ENCODE data around the gene GALNT2.

Gene GALNT2

DNA sequence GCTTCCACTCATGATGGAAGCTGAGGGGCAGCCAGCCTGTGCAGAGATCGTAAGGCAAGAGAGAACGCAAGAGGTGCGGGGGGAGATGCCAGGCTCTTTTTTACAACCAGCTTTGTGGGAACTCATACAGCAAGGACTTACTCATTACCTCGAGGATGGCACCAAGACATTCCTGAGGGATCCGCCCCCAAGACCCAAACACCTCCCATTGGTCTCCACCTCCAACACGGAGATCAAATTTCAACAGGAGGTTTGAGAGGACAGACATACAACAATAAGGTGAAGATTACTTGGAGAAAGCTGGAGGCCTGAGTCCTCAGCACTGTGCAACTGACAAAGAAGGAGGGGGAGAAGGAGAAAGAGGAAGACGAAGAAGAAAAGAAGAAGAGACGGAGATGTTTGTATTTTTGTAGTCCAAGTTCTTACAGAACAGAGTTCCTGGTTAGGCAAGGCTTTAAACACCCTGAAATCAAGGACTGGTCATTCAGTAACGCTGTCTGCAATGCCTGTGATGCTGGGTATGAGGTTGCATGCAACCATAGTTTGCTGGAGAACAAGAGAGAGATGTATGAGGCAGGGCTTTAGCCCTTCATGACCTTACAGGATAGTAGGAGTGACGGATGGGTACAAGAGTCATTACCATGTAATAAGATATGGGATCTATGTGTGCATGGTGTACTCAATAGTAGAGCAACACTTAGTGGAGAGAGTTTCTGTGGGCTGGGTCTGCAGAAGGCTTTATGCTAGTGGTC is 19.7 kb upstream of the GALNT2 start:
- H3K27me3 ChIP-seq = no peaks in the 10 kb centered on the region
- H3K27ac ChIP-seq = no peak overlapping the region
- H3K4me1 ChIP-seq (ENCODE audit: control insufficient read depth in 1 of 2, insufficient read depth in 1 of 2, low read depth in 1 of 2, low read length in 1 of 2) = no peaks in the 10 kb centered on the region
- H3K36me3 ChIP-seq = no peaks in the 10 kb centered on the region
- no peak overlapping the region for H3K4me3 ChIP-seq (ENCODE audit: low read depth in 1 of 2, low read length in 1 of 2)
- no peaks in the 10 kb centered on the region for H3K9me3 ChIP-seq
- TF ChIP-seq, protein P1, sequence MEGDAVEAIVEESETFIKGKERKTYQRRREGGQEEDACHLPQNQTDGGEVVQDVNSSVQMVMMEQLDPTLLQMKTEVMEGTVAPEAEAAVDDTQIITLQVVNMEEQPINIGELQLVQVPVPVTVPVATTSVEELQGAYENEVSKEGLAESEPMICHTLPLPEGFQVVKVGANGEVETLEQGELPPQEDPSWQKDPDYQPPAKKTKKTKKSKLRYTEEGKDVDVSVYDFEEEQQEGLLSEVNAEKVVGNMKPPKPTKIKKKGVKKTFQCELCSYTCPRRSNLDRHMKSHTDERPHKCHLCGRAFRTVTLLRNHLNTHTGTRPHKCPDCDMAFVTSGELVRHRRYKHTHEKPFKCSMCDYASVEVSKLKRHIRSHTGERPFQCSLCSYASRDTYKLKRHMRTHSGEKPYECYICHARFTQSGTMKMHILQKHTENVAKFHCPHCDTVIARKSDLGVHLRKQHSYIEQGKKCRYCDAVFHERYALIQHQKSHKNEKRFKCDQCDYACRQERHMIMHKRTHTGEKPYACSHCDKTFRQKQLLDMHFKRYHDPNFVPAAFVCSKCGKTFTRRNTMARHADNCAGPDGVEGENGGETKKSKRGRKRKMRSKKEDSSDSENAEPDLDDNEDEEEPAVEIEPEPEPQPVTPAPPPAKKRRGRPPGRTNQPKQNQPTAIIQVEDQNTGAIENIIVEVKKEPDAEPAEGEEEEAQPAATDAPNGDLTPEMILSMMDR (IDR thresholded peaks at IDR 0.05) = no peak

DNA sequence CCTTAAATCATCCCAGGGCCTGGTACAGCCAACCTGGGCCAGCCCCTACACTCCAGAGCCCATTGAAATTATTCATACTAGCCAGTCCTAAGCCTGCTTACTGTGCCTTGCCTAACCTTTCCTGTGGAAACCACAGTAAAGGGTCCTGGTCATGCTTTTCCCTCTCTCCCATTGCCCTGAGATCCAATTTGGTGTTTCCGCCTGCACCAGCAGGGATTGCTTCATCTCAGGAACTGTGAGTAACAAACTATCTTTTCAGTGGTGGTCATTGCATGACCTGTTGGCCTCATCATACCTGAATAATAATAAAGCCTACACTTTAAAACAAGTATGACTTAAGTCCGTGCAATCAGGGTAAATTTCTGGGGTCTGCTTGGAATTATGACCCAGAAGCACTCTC is 18.7 kb upstream of the GALNT2 start:
- no peak overlapping the region for H3K4me3 ChIP-seq (ENCODE audit: low read depth in 1 of 2, low read length in 1 of 2)
- no peaks in the 10 kb centered on the region for H3K27me3 ChIP-seq
- TF ChIP-seq, protein P1 (IDR thresholded peaks at IDR 0.05) = no peak
- no peaks in the 10 kb centered on the region for H3K9me3 ChIP-seq
- no peaks in the 10 kb centered on the region for H3K36me3 ChIP-seq
- no peak overlapping the region for H3K27ac ChIP-seq
- H3K4me1 ChIP-seq (ENCODE audit: control insufficient read depth in 1 of 2, insufficient read depth in 1 of 2, low read depth in 1 of 2, low read length in 1 of 2) = no peaks in the 10 kb centered on the region

DNA sequence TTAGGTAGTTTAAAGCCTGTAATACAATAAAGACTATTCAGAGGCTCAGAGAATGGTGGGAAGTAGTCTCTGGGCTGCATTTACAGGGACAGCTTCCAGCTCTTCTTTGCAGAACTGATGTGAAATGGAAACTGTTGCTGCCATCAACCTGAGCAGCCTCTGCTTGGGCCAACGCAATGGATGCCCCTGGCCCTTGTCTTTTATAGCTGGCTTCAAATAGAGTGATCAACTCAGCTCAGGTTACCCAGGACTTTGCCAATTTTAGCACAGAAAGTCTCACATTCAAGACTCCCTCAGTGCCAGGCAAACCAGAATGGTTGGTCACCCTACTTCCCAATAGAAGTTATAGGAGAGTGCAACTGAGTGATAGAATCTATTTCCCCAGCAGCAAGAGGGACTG is 18.1 kb upstream of the GALNT2 start:
- no peaks in the 10 kb centered on the region for H3K4me1 ChIP-seq (ENCODE audit: control insufficient read depth in 1 of 2, insufficient read depth in 1 of 2, low read depth in 1 of 2, low read length in 1 of 2)
- H3K27ac ChIP-seq = no peak overlapping the region
- no peaks in the 10 kb centered on the region for H3K9me3 ChIP-seq
- no peaks in the 10 kb centered on the region for H3K27me3 ChIP-seq
- no peaks in the 10 kb centered on the region for H3K36me3 ChIP-seq
- H3K4me3 ChIP-seq (ENCODE audit: low read depth in 1 of 2, low read length in 1 of 2) = no peak overlapping the region
- TF ChIP-seq, protein P1 (IDR thresholded peaks at IDR 0.05) = no peak

- no peaks in the 10 kb centered on the region for H3K9me3 ChIP-seq
- no peak overlapping the region for H3K27ac ChIP-seq
- no peak overlapping the region for H3K4me3 ChIP-seq (ENCODE audit: low read depth in 1 of 2, low read length in 1 of 2)
These were observed 17.3 kb upstream of the GALNT2 start for GRCh38 chr1:230049731-230050130.

DNA sequence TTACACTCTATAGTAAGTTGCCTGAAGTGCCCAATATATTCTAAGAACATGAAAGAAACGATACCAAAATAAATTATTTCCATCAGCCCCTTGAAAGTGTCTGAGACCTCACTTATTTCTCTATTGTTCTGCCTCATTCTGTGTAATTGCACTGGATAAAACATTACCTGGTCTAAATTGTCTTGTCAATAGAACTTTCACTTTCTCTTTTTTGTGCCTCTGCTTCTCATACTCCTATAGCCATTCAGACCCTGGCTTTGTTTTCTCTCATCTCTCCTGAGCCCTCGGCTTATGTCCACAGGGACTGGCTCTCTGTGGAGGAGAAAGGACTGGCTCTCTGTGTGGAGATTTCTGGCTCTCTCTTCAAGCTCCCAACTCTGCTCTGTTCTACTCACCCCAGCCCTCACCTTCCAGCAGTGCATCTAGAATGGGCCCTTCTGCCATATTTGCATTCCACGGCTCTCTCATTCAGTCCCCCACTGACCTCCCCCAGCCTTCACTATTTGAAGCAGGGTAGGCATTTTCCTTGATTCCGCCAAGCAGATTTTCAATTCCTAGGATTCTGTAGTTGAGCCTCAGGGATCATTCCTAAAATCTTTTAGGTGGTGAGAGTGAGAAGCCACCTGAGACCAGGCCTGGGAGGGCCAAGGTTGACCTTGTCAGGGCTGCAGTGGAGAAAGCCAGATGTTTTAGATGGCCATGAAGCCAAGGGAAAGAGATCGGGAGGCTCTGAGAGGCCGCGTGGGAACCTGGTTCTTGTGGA is 15.9 kb upstream of the GALNT2 start:
- H3K4me3 ChIP-seq (ENCODE audit: low read depth in 1 of 2, low read length in 1 of 2) = no peak overlapping the region
- no peak overlapping the region for H3K27ac ChIP-seq
- H3K36me3 ChIP-seq = no peaks in the 10 kb centered on the region
- TF ChIP-seq, protein P1 (IDR thresholded peaks at IDR 0.05) = no peak
- no peaks in the 10 kb centered on the region for H3K27me3 ChIP-seq
- no peaks in the 10 kb centered on the region for H3K4me1 ChIP-seq (ENCODE audit: control insufficient read depth in 1 of 2, insufficient read depth in 1 of 2, low read depth in 1 of 2, low read length in 1 of 2)
- H3K9me3 ChIP-seq = no peaks in the 10 kb centered on the region

More at GRCh38 chr1:230049731-230050130, 17.3 kb upstream of the GALNT2 start:
- H3K27me3 ChIP-seq = no peaks in the 10 kb centered on the region
- no peaks in the 10 kb centered on the region for H3K36me3 ChIP-seq
- H3K4me1 ChIP-seq (ENCODE audit: control insufficient read depth in 1 of 2, insufficient read depth in 1 of 2, low read depth in 1 of 2, low read length in 1 of 2) = no peaks in the 10 kb centered on the region
- TF ChIP-seq, protein P1 (IDR thresholded peaks at IDR 0.05) = no peak
